HG02870 (cell line): ENCODE results near the gene TMEM135.

Experiments
- ATAC-seq: cut with Tn5 transposase; IDR thresholded peaks from one replicate; pipeline ENCODE4 v1.9.1; 2021; ENCODE audit warnings: mild to moderate bottlenecking, moderate library complexity; ENCODE audit not compliant: unreplicated experiment

TMEM135 gene

DNA sequence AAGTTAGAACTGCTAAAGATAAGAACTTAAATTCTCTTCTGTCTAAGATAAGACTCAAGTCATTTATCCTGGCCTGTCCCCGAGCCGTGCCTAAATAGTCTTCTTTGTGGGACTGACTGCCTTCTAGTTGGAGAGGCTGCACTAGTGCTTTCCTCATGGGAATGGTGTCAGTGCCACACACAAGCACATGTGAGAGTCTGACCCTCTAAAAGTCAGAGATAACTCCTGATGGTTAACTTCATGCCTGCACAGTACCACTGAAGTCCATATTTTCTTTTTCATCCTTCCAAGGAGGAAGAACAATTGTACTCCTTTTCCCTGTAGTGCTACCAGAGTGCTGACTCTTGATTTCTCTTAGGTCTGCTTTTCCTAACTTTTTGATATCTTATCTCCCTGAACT lies 309.7 kb downstream of the TMEM135 start:
- ATAC-seq, result no peak

GRCh38 chr11:87347854-87348253 lies 310.1 kb downstream of the TMEM135 start:
- ATAC-seq, result no peak

GRCh38 chr11:87351676-87352075 lies 313.9 kb downstream of the TMEM135 start:
- no peak for ATAC-seq

DNA sequence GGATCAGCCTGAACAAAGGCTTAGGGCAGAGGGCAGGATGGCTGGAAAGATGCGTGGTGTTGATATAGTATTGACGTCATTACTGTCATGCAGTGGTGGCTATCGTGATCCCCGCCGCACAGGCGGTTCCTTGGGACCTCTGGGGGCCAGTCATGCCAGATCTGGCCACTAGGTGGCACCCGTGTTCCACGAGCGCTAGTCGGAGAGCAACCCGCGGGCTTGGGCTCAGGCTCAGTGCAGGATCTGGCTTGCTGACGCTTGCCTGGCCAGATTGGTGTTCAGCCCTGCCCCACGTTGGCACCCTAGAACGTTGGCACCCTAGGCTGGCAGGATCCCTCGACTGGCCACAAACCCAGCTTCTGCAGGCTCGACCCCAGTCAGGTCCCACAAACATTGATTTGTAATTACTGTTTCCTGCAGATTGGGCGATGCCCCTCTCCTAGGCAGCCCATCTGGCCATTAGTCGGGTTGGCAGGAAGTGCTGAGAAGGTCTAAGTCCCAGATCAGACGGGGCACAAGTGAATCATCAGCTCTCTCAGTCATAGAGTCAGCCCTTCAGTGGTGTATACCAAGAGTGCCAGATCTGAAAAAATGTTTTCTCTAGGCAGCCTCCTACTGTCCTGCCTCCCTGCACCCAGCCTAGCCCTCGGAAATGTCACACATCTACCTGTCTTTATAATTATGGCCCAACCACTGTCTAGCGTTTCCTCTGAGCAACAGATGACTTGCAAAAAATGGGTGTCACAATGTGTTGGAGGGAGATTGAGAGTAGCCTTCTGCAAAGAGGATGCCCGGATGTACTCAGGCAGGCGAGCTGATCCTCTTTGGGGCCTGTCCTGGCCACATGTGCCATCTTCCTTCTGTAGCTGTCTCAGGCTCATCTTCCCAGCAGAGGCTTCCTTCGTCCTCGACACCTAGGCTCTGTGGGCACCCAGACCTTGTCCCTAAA lies 315.3 kb downstream of the TMEM135 start:
- peak; percentile 92 for ATAC-seq

DNA sequence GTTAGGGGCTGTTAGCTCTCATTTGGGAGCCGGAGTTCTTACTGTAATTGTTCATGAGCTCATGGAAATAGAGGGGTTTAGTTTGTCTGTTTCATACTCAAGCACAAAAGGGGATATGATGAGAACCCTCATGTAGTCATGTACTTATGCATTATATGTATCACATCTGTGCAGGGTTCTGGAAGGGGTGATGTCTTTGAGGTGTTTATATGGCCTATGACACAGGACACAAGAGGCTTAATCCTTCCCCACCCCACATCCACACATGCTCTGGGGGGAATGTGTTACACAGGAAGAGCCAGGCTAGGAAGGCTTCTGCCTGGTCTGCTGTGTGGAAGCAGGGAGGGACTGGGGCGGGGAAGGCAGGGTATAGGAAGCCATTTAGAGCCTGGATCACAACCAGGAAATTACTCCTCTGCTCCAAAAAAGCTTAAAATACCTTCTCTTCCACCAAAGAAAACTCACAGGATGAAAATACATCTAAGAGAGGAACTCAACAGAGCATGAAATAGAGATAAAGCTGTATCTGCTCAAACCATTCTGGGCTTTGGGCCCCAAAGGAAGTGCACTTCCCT lies 316.1 kb downstream of the TMEM135 start:
- no peak for ATAC-seq

GRCh38 chr11:87355596-87355995 lies 317.9 kb downstream of the TMEM135 start:
- no peak for ATAC-seq

- ATAC-seq, result no peak
These were observed 318.7 kb downstream of the TMEM135 start for GRCh38 chr11:87356428-87356827.

DNA sequence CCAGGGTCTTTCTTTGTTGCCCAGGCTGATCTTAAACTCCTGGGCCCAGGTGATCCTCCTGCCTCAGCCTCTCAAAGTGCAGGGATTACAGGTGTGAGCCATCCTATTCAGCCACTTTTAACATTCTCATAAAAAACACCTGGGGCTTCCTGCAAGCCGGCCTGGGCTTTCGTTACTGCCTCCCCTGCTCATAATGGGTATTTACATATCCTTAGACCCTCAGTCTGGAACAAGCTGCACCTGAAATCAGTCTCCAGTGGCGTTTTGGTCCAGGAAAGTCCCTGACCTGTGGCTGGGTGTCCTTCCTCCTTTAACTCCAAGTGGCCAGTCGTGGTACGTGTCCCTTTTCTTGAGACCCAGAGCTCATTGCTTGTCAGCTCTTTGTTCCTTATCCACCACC lies 320.7 kb downstream of the TMEM135 start:
- ATAC-seq, result no peak

- ATAC-seq, result peak; percentile 40
These were observed 321.7 kb downstream of the TMEM135 start for GRCh38 chr11:87359401-87359800.

DNA sequence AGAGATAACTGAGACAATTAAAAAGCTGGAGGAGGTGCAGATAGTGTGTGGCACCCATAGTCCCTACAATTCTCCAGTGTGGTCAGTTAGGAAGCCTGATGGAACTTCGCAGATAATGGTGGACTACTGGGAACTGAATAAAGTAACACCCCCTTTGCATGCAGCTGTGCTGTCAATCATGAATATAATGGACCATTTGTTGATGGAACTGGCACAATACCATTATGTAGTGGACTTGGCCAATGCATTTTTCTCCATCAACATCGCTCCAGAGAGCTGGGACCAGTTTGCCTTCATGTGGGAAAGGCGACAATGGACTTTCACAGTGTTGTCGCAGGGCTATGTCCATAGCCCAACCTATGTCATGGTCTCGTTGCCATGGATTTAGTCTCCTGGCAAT lies 324.2 kb downstream of the TMEM135 start:
- no peak for ATAC-seq

GRCh38 chr11:87366346-87366745 lies 328.6 kb downstream of the TMEM135 start:
- no peak for ATAC-seq

GRCh38 chr11:87366763-87367405 lies 329.1 kb downstream of the TMEM135 start:
- no peak for ATAC-seq

GRCh38 chr11:87368151-87368550 lies 330.4 kb downstream of the TMEM135 start:
- ATAC-seq, result no peak

- no peak for ATAC-seq
These were observed 331.2 kb downstream of the TMEM135 start for GRCh38 chr11:87368858-87369480.

GRCh38 chr11:87369888-87370287 lies 332.2 kb downstream of the TMEM135 start:
- ATAC-seq, result no peak

DNA sequence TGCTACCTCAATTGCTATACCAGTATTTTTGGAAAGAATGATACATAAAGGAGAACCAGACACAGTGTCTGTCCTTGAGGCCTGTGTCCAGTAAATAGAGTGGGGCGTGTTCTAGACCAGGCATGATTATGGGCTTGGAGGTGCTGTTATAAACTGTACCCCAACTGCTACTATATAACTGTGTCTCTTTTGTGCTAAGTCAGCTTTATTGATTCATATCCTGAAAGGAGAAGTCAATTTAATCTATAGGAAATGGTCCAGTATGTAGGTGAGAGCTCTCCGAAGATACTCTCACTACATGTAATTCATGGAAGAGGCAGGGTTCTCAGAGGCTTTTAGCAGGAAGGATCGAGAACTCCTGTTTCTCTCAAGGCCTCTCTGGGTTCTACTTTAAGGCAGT lies 334.3 kb downstream of the TMEM135 start:
- ATAC-seq, result no peak
